ENCODE data around the gene FMNL2.

DNA sequence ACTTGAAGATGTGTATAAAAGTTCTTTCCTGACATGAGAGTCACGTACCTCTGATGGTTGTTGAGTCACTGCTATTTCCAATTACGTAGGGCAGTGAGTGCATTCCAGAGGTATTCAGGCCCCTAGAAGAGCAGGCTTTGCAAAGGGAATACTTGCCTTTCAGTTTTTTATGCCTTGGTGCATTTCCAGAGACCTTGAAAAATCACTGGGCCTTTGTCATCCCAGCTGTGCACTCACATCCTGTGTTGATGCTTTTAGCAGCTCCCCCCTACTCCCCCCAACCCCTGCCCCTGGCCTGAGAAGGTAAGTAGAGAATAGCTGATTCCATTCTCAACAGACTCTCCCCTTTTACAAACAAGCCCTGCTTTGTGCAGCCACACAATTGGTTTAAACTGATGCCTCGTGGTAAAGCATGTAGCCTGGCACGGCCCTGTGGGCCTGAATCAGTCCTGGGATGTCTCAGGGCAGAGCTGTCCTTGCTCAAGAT, 208.1 kb downstream of the FMNL2 start:
- TF ChIP-seq, protein P1, sequence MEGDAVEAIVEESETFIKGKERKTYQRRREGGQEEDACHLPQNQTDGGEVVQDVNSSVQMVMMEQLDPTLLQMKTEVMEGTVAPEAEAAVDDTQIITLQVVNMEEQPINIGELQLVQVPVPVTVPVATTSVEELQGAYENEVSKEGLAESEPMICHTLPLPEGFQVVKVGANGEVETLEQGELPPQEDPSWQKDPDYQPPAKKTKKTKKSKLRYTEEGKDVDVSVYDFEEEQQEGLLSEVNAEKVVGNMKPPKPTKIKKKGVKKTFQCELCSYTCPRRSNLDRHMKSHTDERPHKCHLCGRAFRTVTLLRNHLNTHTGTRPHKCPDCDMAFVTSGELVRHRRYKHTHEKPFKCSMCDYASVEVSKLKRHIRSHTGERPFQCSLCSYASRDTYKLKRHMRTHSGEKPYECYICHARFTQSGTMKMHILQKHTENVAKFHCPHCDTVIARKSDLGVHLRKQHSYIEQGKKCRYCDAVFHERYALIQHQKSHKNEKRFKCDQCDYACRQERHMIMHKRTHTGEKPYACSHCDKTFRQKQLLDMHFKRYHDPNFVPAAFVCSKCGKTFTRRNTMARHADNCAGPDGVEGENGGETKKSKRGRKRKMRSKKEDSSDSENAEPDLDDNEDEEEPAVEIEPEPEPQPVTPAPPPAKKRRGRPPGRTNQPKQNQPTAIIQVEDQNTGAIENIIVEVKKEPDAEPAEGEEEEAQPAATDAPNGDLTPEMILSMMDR (IDR thresholded peaks at IDR 0.05): no peak
- TF ChIP-seq POLR2A (IDR thresholded peaks at IDR 0.05): no peak

All from esophagus squamous epithelium (tissue), 4 donors.